BLaER1 (cell line): ENCODE measurements around the gene SYF2.

Experiments used
- H3K27ac ChIP-seq: shearing (Covaris generic); formaldehyde crosslinking; 2 replicates; pipeline ENCODE4 v1.8.1; 2022
- H3K27me3 ChIP-seq: shearing (Covaris generic); formaldehyde crosslinking; 2 replicates; pipeline ENCODE4 v1.8.1; 2022
- H3K36me3 ChIP-seq: shearing (Covaris generic); formaldehyde crosslinking; 2 replicates; pipeline ENCODE4 v1.8.1; 2022
- H3K4me1 ChIP-seq: shearing (Covaris generic); formaldehyde crosslinking; 2 replicates; pipeline ENCODE4 v1.8.1; 2022
- H3K4me2 ChIP-seq: shearing (Covaris generic); formaldehyde crosslinking; 2 replicates; pipeline ENCODE4 v1.8.1; 2022
- H3K4me3 ChIP-seq: shearing (Covaris generic); formaldehyde crosslinking; 2 replicates; pipeline ENCODE4 v1.8.1; 2022
- H3K9ac ChIP-seq: shearing (Covaris generic); formaldehyde crosslinking; 2 replicates; pipeline ENCODE4 v1.8.1; 2022
- H3K9me3 ChIP-seq: shearing (Covaris generic); formaldehyde crosslinking; 2 replicates; pipeline ENCODE4 v1.8.1; 2022
- H4K20me1 ChIP-seq: shearing (Covaris generic); formaldehyde crosslinking; 2 replicates; pipeline ENCODE4 v1.8.1; 2022
- Cebpa-rat ChIP-seq: shearing (Covaris generic); IDR thresholded peaks from 2 replicates; pipeline ENCODE4 v1.8.1; 2022

Gene SYF2

GRCh38 chr1:25257196-25257595 lies 24.9 kb upstream of the SYF2 start:
- H3K9me3 ChIP-seq: no peaks in the 10 kb centered on the region
- no peak for TF ChIP-seq Cebpa-rat
- H3K4me2 ChIP-seq: no peak overlapping the region
- H3K4me3 ChIP-seq: no peak overlapping the region
- H3K9ac ChIP-seq: no peak overlapping the region
- 0 out of 2 replicates have a peak, but pooled peaks cover under 1% of the 10 kb centered on the region for H3K36me3 ChIP-seq
- H4K20me1 ChIP-seq: peaks cover 15% of the 10 kb centered on the region
- H3K27ac ChIP-seq: no peak overlapping the region
- H3K27me3 ChIP-seq: no peaks in the 10 kb centered on the region
- H3K4me1 ChIP-seq: peaks cover 16% of the 10 kb centered on the region

GRCh38 chr1:25256578-25256965 lies 24.3 kb upstream of the SYF2 start:
- Histone ChIP-seq H3K4me2 (no peak overlapping the region), H3K27me3 (no peaks in the 10 kb centered on the region), H3K9ac (no peak overlapping the region), H4K20me1 (peaks cover 15% of the 10 kb centered on the region), H3K4me1 (peaks cover 16% of the 10 kb centered on the region), H3K36me3 (no peaks in the 10 kb centered on the region), H3K27ac (no peak overlapping the region), H3K4me3 (no peak overlapping the region), H3K9me3 (no peaks in the 10 kb centered on the region)
- TF ChIP-seq Cebpa-rat: no peak

- Histone ChIP-seq H3K27ac (no peak overlapping the region), H3K36me3 (no peaks in the 10 kb centered on the region), H4K20me1 (peaks cover 15% of the 10 kb centered on the region), H3K4me1 (peaks cover 11% of the 10 kb centered on the region), H3K4me2 (no peak overlapping the region), H3K9ac (no peak overlapping the region), H3K9me3 (no peaks in the 10 kb centered on the region), H3K27me3 (no peaks in the 10 kb centered on the region), H3K4me3 (no peak overlapping the region)
- TF ChIP-seq Cebpa-rat: no peak
Observed at GRCh38 chr1:25255706-25256577, 23.6 kb upstream of the SYF2 start.

GRCh38 chr1:25253911-25254310 lies 21.6 kb upstream of the SYF2 start:
- Histone ChIP-seq H3K4me2 (no peak overlapping the region), H3K4me1 (no peaks in the 10 kb centered on the region), H3K36me3 (no peaks in the 10 kb centered on the region), H3K9ac (no peak overlapping the region), H3K27me3 (no peaks in the 10 kb centered on the region), H4K20me1 (peaks cover 15% of the 10 kb centered on the region), H3K9me3 (no peaks in the 10 kb centered on the region), H3K27ac (no peak overlapping the region), H3K4me3 (no peak overlapping the region)
- TF ChIP-seq Cebpa-rat: no peak

- Histone ChIP-seq H3K4me2 (peak overlapping the region; percentile 95), H3K9ac (peak overlapping the region; percentile 97), H3K36me3 (peaks cover 33% of the 10 kb centered on the region), H3K9me3 (no peaks in the 10 kb centered on the region), H3K4me1 (peaks cover 33% of the 10 kb centered on the region), H3K4me3 (peak overlapping the region; percentile 97), H3K27me3 (no peaks in the 10 kb centered on the region), H3K27ac (peak overlapping the region; percentile 70), H4K20me1 (peaks cover 40% of the 10 kb centered on the region)
- no peak for TF ChIP-seq Cebpa-rat
Observed at GRCh38 chr1:25247829-25248754, 15.8 kb upstream of the SYF2 start.

DNA sequence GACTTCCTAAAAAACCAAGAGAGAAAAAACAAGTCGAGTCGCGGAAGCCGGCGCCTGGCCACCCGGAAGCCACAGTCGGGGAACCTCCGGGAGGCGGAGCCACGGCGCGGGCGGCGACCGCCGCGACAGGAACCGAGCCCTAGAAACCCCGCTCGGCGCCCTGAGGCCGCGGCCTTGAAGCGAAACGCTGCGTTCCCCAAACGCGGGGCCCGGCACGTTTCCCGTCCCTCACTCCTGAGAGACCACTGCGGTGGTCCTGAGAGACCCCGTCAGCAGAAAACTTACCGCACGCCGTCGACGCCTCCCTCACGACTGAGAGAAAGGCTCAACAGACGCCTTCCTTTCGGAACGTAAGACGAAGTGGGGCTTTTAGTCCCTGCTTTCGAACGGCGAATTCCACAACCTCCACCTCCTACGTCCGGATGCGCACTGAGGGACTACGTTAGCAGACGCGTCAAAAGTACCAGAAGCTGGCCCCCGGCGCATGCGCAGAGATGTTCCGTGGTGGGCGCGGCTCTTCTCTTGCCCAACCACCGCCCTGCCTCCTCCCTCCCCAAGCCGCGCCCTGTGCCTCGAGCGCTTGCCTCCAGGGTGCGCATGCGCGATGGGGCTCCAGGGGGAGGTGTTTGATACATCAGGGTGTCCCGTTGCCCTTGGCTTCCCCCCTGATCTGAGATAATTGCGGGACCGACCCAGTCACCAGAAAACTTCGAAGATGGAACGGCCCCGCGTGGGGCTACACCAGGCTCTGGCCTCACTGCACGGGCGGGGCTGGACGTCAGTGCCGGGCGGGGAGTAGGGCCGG lies 14.9 kb upstream of the SYF2 start, which contains the start of gene RSRP1:
TSS of gene RSRP1 (minus strand) at position 431 of the 805 bp plus-strand sequence. CDS start 491 bp downstream, outside the sequence.
- peak; percentile 91 for TF ChIP-seq Cebpa-rat
- Histone ChIP-seq H3K9me3 (no peaks in the 10 kb centered on the region), H4K20me1 (peaks cover 48% of the 10 kb centered on the region), H3K9ac (peak within 1 kb of the TSS; percentile 97), H3K4me2 (peak within 1 kb of the TSS; percentile 95), H3K27ac (peak within 1 kb of the TSS; percentile 95), H3K36me3 (peaks cover 42% of the 10 kb centered on the region), H3K4me3 (peak within 1 kb of the TSS; percentile 97), H3K4me1 (peaks cover 40% of the 10 kb centered on the region), H3K27me3 (no peaks in the 10 kb centered on the region)

DNA sequence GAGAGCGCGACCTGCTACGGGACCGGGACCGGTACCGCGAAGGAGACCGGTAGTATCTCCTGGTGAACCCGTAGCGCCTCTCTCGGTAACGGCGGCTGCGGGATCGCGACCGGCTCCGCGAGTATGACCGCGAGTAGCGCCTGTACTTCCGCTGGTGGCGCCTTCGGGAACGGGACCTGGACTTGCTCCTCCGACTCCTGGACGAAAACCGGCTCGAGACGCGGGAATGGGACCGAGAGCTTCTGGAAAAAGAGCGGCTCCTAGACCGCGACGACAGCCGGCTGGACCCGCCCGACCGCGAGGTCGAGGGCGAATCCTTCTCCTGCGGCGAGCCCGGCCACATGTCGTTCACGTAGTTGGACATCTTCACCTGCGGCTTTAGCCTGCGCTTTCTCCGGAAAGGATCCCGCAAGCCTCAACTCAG lies 14.3 kb upstream of the SYF2 start:
- peak overlapping the region; percentile 95 for H3K27ac ChIP-seq
- H3K4me2 ChIP-seq: peak overlapping the region; percentile 95
- H3K4me3 ChIP-seq: peak overlapping the region; percentile 97
- H3K36me3 ChIP-seq: peaks cover 48% of the 10 kb centered on the region
- peak overlapping the region; percentile 97 for H3K9ac ChIP-seq
- no peaks in the 10 kb centered on the region for H3K9me3 ChIP-seq
- TF ChIP-seq Cebpa-rat: no peak
- H3K27me3 ChIP-seq: no peaks in the 10 kb centered on the region
- peaks cover 54% of the 10 kb centered on the region for H4K20me1 ChIP-seq
- peaks cover 46% of the 10 kb centered on the region for H3K4me1 ChIP-seq

GRCh38 chr1:25245809-25246599 lies 13.7 kb upstream of the SYF2 start:
- H3K4me1 ChIP-seq: peaks cover 52% of the 10 kb centered on the region
- no peaks in the 10 kb centered on the region for H3K27me3 ChIP-seq
- peaks cover 54% of the 10 kb centered on the region for H3K36me3 ChIP-seq
- no peaks in the 10 kb centered on the region for H3K9me3 ChIP-seq
- peaks cover 60% of the 10 kb centered on the region for H4K20me1 ChIP-seq
- peak overlapping the region; percentile 97 for H3K4me3 ChIP-seq
- peak overlapping the region; percentile 95 for H3K27ac ChIP-seq
- H3K4me2 ChIP-seq: peak overlapping the region; percentile 95
- no peak for TF ChIP-seq Cebpa-rat
- peak overlapping the region; percentile 97 for H3K9ac ChIP-seq
